Subcutaneous abdominal adipose tissue (tissue), 5 donors: Measurements from ENCODE around the gene BTBD2.

Experiments used
- H3K27ac ChIP-seq: one replicate; pipeline ENCODE4 v1.7.0; 2013; ENCODE audit warnings: low read depth, mild to moderate bottlenecking, inconsistent platforms, low read length, moderate library complexity
- H3K27me3 ChIP-seq, 5 donors: one replicate each; pipeline ENCODE4 v1.7.0; 2013; ENCODE audit warnings: low read length in 5 of 5, inconsistent platforms in 1 of 5; ENCODE audit not compliant: control insufficient read depth in 5 of 5, insufficient read depth in 4 of 5
- H3K36me3 ChIP-seq, 5 donors: one replicate each; pipeline ENCODE4 v1.7.0; 2013; ENCODE audit warnings: low read length in 5 of 5; ENCODE audit not compliant: control insufficient read depth in 5 of 5, insufficient read depth in 5 of 5
- H3K4me1 ChIP-seq, 5 donors: one replicate each; pipeline ENCODE4 v1.7.0; 2013; ENCODE audit warnings: low read length in 5 of 5, mild to moderate bottlenecking in 3 of 5, moderate library complexity in 1 of 5; ENCODE audit not compliant: control insufficient read depth in 5 of 5, insufficient read depth in 5 of 5
- H3K4me3 ChIP-seq, 5 donors: one replicate each; pipeline ENCODE4 v1.7.0; 2013; ENCODE audit warnings: low read length in 5 of 5, low read depth in 1 of 5
- H3K9ac ChIP-seq, 5 donors: one replicate each; pipeline ENCODE4 v1.7.0; 2013; ENCODE audit warnings: low read length in 5 of 5, mild to moderate bottlenecking in 4 of 5, moderate library complexity in 3 of 5
- H3K9me3 ChIP-seq, 5 donors: one replicate each; pipeline ENCODE4 v1.7.0; 2013; ENCODE audit warnings: low read length in 5 of 5; ENCODE audit not compliant: control insufficient read depth in 5 of 5
- donor health status: healthy.
- donor health status: healthy.
- donor health status: healthy.
- donor health status: healthy.
- donor health status: healthy.

Gene BTBD2

DNA sequence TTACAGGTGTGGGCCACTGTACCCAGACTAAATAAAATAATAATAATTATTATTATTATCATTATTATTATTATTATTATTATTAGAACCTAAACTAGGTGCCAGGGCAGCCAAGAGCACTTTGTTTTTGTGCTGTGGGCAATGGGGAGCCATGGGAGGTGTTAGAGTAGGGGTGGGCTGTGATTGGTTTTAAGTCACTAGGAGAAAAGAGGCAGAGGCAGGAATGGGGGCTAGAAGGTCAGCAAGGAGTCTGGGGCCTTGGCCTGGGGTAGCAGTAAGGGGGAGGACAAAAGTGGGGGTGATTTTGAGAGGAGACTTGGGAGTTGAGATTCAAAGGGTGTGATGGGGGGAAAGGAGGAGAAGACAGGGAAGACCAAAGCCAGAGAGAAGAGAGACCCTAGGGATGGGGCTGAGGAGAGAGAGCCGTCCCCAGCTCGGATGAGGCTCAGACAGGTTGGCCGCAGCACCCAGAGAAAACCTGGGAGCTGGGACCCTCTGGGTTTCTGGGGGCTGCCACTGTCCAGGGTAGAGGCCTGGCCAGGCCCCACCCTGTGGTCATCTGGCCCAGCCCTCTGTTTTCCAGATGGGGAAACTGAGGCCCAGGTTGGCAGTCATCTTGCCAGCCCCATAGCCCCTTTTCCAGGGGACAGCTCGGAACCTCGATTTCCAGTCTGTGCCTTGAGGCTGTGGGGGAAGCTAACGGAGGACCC lies 17.8 kb upstream of the BTBD2 start:
- Histone ChIP-seq H3K9ac (peak overlapping the region in 1 of 5 donors; percentile 48), H3K27me3 (no peaks in the 10 kb centered on the region), H3K36me3 (peaks cover 0 to 2% (median 0%) of the 10 kb centered on the region in 5 donors), H3K4me3 (no peak overlapping the region), H3K4me1 (peaks cover 4 to 47% (median 27%) of the 10 kb centered on the region in 5 donors), H3K9me3 (peaks cover 0 to 11% (median 8%) of the 10 kb centered on the region in 5 donors), H3K27ac (peak overlapping the region; percentile 97)

DNA sequence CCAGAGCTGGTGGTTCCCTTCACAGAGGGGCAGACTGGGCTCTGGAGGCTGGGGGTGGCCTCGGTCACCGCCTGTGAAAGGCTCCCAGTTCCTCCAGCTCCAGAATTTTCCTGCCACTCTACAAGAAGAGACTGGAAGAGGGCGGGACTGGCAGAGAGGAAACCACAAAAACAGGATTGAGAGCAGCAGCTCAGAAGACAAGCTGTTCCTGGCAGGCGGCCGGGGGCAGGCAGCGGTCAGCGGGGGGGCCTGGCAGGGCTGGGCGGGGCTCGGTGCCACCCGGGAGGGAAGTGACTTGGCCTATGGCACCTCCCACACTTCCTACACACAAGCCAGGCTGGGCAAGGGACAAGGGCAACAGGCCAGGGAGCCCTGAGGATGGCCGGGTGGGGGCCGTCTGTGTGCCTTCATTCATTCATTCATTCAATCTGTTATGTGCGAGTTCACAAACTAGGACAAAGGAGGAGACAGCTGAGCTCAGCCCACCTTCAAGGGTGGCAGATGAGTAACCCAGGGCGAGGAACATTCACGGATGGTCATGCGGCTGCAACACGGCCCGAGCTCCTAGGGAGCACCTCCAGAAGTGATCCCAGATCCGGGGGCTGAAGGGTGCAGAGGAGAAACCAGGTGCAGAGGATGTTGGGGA lies 16.9 kb upstream of the BTBD2 start:
- Histone ChIP-seq H3K4me1 (peaks cover 4 to 54% (median 32%) of the 10 kb centered on the region in 5 donors), H3K27me3 (no peaks in the 10 kb centered on the region), H3K27ac (peak overlapping the region; percentile 97), H3K36me3 (no peaks in the 10 kb centered on the region), H3K4me3 (peak overlapping the region in 4 of 5 donors; percentile 27 to 44 (median 36)), H3K9ac (peak overlapping the region; percentile 49 to 63 (median 52)), H3K9me3 (peaks cover 0 to 11% (median 8%) of the 10 kb centered on the region in 5 donors)

DNA sequence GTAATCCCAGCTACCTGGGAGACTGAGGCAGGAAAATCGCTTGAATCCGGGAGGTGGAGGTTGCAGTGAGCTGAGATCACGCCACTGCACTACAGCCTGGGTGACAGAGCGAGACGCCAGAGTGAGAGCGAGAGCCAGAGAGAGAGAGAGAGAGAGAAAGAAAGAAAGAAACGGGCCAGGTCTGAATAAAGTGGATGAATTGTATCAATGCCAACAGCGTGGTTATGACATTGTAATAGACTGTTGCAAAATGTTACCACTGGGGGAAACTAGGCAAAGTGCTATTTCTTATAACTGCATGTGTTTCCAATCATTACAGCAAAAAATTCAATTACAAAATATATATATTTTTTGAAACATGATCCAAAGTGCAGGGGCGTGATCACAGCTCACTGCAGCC lies 11.8 kb upstream of the BTBD2 start:
- no peak overlapping the region for H3K27ac ChIP-seq

DNA sequence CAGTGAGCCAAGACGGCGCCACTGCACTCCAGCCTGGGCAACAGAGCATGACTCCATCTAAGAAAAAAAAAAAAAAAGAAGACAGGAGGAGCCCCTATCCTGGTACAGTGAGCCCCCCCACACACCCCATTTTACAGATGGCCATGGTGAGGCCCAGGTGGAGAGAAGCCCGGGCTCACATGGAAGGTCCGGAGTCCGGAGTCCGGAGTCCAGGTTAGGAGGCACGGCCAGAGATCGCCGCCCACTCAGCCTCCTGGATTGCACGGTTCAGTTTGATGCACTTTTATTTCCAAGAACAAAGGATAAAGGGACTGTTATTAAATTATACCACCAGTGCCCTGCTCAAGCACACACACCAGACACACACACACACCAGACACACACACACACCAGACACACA lies 11.3 kb upstream of the BTBD2 start:
- no peaks in the 10 kb centered on the region for H3K27me3 ChIP-seq
- H3K4me1 ChIP-seq, result peaks cover 0 to 29% (median 18%) of the 10 kb centered on the region in 5 donors
- H3K4me3 ChIP-seq, result no peak overlapping the region
- no peak overlapping the region for H3K27ac ChIP-seq
- H3K9me3 ChIP-seq, result peaks cover 0 to 4% (median 3%) of the 10 kb centered on the region in 5 donors
- H3K9ac ChIP-seq, result peak overlapping the region in 1 of 5 donors; percentile 17
- no peaks in the 10 kb centered on the region for H3K36me3 ChIP-seq

More for the DNA sequence above, 11.8 kb upstream of the BTBD2 start:
- peaks cover 0 to 35% (median 24%) of the 10 kb centered on the region in 5 donors for H3K4me1 ChIP-seq
- H3K4me3 ChIP-seq, result no peak overlapping the region
- H3K27me3 ChIP-seq, result no peaks in the 10 kb centered on the region
- no peaks in the 10 kb centered on the region for H3K36me3 ChIP-seq
- peak overlapping the region in 1 of 5 donors; percentile 17 for H3K9ac ChIP-seq
- peaks cover 0 to 4% (median 3%) of the 10 kb centered on the region in 5 donors for H3K9me3 ChIP-seq

DNA sequence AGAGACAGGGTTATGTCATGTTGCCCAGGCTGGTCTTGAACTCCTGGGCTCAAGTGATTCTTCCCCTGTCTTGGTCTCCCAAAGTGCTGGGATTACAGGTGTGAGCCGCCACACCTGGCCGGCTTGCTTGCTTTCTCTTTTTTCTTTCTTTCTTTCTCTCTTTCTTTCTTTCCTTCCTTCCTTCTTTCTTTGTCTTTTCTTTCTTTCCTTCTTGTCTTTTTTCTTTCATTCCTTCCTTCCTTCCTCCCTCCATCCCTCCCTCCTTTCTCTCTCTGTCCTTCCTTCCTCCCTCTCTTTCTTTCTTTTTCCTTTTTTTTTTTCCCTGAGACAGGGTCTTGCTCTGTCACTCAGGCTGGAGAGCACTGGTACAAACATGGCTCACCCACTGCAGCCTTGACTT lies 6.8 kb upstream of the BTBD2 start:
- Histone ChIP-seq H3K27me3 (no peaks in the 10 kb centered on the region), H3K9ac (no peak overlapping the region), H3K4me3 (no peak overlapping the region), H3K27ac (no peak overlapping the region), H3K36me3 (no peaks in the 10 kb centered on the region), H3K9me3 (peaks cover 0 to 4% (median 3%) of the 10 kb centered on the region in 5 donors), H3K4me1 (peaks cover 0 to 10% (median 7%) of the 10 kb centered on the region in 5 donors)

DNA sequence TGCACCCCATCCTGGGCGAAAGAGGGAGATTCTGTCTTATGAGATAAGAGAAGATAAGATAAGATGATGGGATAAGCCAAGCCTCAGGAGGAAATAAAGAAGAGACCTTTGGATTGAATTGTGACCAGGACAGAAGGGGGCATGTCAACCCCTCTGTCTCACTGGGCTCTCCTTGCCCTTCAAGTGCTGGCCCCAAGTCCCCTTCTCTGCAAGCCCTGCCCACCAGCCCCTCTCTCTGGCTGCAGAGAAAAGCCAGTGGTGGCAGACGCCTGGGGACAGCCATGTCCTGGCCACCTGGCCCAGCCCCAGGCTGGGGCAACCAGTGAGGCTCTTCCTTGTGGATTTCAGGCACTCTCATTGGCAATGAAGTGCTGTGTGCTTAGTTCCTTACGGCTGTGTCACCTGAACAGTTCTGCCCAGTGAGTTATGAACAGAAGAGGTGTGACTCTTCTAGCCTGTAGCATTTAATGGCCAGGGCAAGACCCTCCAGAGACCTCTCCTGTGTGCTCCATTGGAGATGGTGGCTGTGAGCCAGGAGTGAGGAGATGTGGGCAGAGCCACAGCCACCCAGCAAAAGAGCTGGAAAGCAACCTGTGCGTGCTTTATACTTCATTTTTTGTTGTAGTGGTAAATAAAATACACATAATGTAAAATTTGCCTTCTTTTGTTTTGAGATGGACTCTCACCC lies 6.1 kb upstream of the BTBD2 start:
- Histone ChIP-seq H3K9ac (no peak overlapping the region), H3K36me3 (no peaks in the 10 kb centered on the region), H3K9me3 (peaks cover 0 to 4% (median 3%) of the 10 kb centered on the region in 5 donors), H3K27me3 (no peaks in the 10 kb centered on the region), H3K4me1 (peaks cover 0 to 6% (median 4%) of the 10 kb centered on the region in 5 donors), H3K27ac (no peak overlapping the region), H3K4me3 (no peak overlapping the region)

DNA sequence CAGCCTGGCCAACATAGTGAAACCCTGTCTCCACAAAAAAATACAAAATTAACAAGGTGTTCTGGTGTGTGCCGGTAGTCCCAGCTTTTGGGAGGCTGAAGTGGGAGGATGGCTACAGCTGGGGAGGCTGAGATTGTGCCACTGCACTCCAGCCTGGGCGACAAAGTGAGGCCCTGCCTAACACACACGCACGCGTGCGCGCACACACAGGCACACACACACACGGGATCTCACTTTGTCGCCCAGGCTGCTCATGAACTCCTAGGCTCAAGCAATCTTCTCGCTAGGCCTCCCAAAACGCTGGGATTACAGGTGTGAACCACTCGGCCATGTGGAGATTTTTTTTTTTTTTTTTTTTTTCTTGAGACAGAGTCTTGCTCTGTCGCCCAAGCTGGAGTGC lies 3.2 kb upstream of the BTBD2 start:
- Histone ChIP-seq H3K4me3 (no peak overlapping the region), H3K27me3 (no peaks in the 10 kb centered on the region), H3K36me3 (no peaks in the 10 kb centered on the region), H3K9ac (no peak overlapping the region), H3K9me3 (no peaks in the 10 kb centered on the region), H3K4me1 (peaks cover 0 to 24% (median 20%) of the 10 kb centered on the region in 5 donors), H3K27ac (no peak overlapping the region)

DNA sequence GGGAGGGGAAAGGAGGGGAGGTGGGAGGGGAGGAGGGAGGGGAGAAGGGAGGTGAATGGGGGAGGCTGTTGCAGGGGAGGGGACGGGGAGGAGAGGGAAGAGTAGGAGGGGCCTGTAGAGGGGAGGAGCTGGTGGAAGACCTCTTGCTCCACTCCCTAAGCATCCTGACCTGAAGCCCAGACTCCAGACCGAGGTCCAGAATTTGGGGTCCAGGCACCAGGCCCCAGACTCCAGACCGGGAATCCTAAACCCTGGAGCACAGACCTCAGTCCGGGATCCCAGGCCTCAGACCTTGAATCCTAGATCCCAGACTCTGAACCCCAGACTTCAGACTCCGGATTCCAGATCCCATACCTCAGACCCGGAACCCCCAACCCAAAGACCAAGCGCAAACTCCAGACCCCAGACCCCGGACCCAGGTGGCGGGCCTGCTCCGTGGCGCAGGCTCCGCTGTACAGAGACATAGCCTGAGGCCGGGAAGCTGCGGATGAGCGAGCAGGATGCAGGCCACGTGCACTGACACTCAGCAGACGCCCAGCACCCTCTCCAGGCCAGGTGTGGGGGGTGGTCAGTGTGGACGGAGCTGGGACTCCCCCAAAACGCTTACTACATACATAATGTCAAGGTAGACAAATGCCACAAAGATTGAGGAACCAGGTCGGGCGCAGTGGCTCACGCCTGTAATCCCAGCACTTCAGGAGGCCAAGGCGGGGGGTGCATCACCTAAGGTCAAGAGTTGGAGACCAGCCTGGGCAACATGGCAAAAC lies 710 bp upstream of the BTBD2 start:
- Histone ChIP-seq H3K4me3 (peak overlapping the region in 3 of 5 donors; percentile 46 to 58 (median 50)), H3K4me1 (peaks cover 0 to 27% (median 22%) of the 10 kb centered on the region in 5 donors), H3K36me3 (peaks cover 0 to 4% (median 0%) of the 10 kb centered on the region in 5 donors), H3K27me3 (no peaks in the 10 kb centered on the region), H3K9me3 (no peaks in the 10 kb centered on the region), H3K9ac (no peak overlapping the region), H3K27ac (no peak overlapping the region)

DNA sequence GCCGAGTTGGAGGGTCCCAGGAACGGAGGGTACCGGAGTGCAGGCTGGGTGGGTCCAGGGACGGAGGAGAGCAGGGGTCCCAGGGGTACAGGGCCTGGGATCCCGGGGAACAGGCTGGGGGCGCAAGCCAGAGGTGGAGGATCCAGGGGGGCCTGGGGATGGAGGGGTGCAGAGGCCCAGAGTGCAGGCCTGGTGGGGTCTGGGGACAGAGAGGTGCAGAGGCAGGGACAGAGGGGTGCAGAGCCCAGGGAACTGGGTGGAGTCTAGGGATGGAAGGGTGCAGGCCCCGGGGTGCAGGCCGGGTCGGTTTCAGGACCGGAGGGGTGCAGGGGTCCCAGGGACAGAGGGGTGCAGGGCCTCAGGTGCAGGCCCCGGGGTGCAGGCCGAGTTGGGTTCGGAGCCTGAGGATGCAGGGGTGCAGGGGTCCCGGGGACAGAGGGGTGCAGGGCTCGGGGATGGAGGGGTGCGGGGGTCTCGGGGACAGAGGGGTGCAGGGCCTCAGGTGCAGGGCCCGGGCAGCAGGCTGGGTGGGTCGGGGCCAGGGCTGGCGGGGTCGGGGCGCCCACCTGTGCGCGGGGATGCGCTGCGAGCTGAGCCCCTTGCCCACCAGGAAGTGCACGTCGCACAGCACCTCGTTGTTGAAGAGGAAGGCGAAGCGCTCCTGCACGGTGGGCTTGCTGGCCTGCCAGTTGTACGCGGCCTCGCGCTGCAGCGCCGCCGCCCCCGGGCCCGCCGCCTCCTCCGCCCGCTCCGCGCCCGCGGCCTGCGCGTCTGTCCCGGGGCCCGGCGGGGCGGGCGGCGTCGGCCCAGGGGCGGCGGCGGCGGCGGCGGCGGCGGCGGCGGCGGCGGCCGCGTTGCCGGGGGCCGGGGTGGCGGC lies 545 bp downstream of the BTBD2 start:
- H3K4me1 ChIP-seq, result peaks cover 0 to 27% (median 22%) of the 10 kb centered on the region in 5 donors
- H3K27me3 ChIP-seq, result no peaks in the 10 kb centered on the region
- no peaks in the 10 kb centered on the region for H3K9me3 ChIP-seq
- peak overlapping the region in 2 of 5 donors; percentile 10 to 56 for H3K9ac ChIP-seq
- peak overlapping the region in 4 of 5 donors; percentile 68 to 75 (median 71) for H3K4me3 ChIP-seq
- no peak overlapping the region for H3K27ac ChIP-seq
- peaks cover 0 to 4% (median 0%) of the 10 kb centered on the region in 5 donors for H3K36me3 ChIP-seq
